ENCODE results near the gene PDCD1. TPM values are rescaled to one million over a fixed set of nuclear protein-coding genes. Genes with fewer than 3 reads are reported as not detected.

The PDCD1 gene
- polyA plus RNA-seq, 1 donor: 0.31 TPM

- H3K27ac ChIP-seq (ENCODE audit: low read length): no peak within 1 kb of the TSS
- H3K9me3 ChIP-seq (ENCODE audit: control insufficient read depth, low read depth, low read length): peaks cover 30% of the 10 kb centered on the region
- no peaks in the 10 kb centered on the region for H3K4me1 ChIP-seq (ENCODE audit: control insufficient read depth, insufficient read depth, low read length)
- H3K4me3 ChIP-seq (ENCODE audit: low read length): no peak within 1 kb of the TSS
- WGBS (ENCODE audit: insufficient coverage, low lambda C conversion rate): no CpG with 5 or more reads among the region's 33 CpGs
- DNase-seq: no peak
- H3K36me3 ChIP-seq (ENCODE audit: control insufficient read depth, insufficient read depth, low read length): no peaks in the 10 kb centered on the region
- H3K27me3 ChIP-seq (ENCODE audit: control insufficient read depth, insufficient read depth, low read length): peaks cover 33% of the 10 kb centered on the region
Observed at GRCh38 chr2:241869087-241869961, 10.6 kb upstream of the PDCD1 start, which contains the start of gene RTP5. Gene RTP5 (plus strand): TSS chr2:241869729. CDS start chr2:241869757, 28 bp downstream.

GRCh38 chr2:241868661-241869081 is 10.0 kb upstream of the PDCD1 start:
- Histone ChIP-seq H3K27me3 (ENCODE audit: control insufficient read depth, insufficient read depth, low read length) (peaks cover 34% of the 10 kb centered on the region), H3K27ac (ENCODE audit: low read length) (no peak overlapping the region), H3K4me3 (ENCODE audit: low read length) (no peak overlapping the region), H3K9me3 (ENCODE audit: control insufficient read depth, low read depth, low read length) (peaks cover 30% of the 10 kb centered on the region), H3K36me3 (ENCODE audit: control insufficient read depth, insufficient read depth, low read length) (no peaks in the 10 kb centered on the region), H3K4me1 (ENCODE audit: control insufficient read depth, insufficient read depth, low read length) (no peaks in the 10 kb centered on the region)
- no CpG with 5 or more reads among the region's 15 CpGs for WGBS (ENCODE audit: insufficient coverage, low lambda C conversion rate)
- DNase-seq: no peak

- peaks cover 28% of the 10 kb centered on the region for H3K9me3 ChIP-seq (ENCODE audit: control insufficient read depth, low read depth, low read length)
- peaks cover 42% of the 10 kb centered on the region for H3K27me3 ChIP-seq (ENCODE audit: control insufficient read depth, insufficient read depth, low read length)
- H3K27ac ChIP-seq (ENCODE audit: low read length): no peak overlapping the region
- H3K4me1 ChIP-seq (ENCODE audit: control insufficient read depth, insufficient read depth, low read length): no peaks in the 10 kb centered on the region
- WGBS (ENCODE audit: insufficient coverage, low lambda C conversion rate): no CpG with 5 or more reads among the region's 19 CpGs
- H3K36me3 ChIP-seq (ENCODE audit: control insufficient read depth, insufficient read depth, low read length): no peaks in the 10 kb centered on the region
- H3K4me3 ChIP-seq (ENCODE audit: low read length): no peak overlapping the region
- DNase-seq: no peak
Observed at GRCh38 chr2:241867776-241868420, 9.2 kb upstream of the PDCD1 start.

- Histone ChIP-seq H3K36me3 (ENCODE audit: control insufficient read depth, insufficient read depth, low read length) (no peaks in the 10 kb centered on the region), H3K27ac (ENCODE audit: low read length) (no peak overlapping the region), H3K9me3 (ENCODE audit: control insufficient read depth, low read depth, low read length) (peaks cover 22% of the 10 kb centered on the region), H3K4me3 (ENCODE audit: low read length) (no peak overlapping the region), H3K4me1 (ENCODE audit: control insufficient read depth, insufficient read depth, low read length) (no peaks in the 10 kb centered on the region), H3K27me3 (ENCODE audit: control insufficient read depth, insufficient read depth, low read length) (peaks cover 51% of the 10 kb centered on the region)
- no CpG with 5 or more reads among the region's 33 CpGs for WGBS (ENCODE audit: insufficient coverage, low lambda C conversion rate)
- DNase-seq: no peak
Observed at GRCh38 chr2:241866790-241867645, 8.3 kb upstream of the PDCD1 start.

- Histone ChIP-seq H3K27me3 (ENCODE audit: control insufficient read depth, insufficient read depth, low read length) (peaks cover 54% of the 10 kb centered on the region), H3K36me3 (ENCODE audit: control insufficient read depth, insufficient read depth, low read length) (no peaks in the 10 kb centered on the region), H3K4me1 (ENCODE audit: control insufficient read depth, insufficient read depth, low read length) (no peaks in the 10 kb centered on the region), H3K9me3 (ENCODE audit: control insufficient read depth, low read depth, low read length) (peaks cover 22% of the 10 kb centered on the region), H3K27ac (ENCODE audit: low read length) (no peak overlapping the region), H3K4me3 (ENCODE audit: low read length) (no peak overlapping the region)
- WGBS (ENCODE audit: insufficient coverage, low lambda C conversion rate): no CpG with 5 or more reads among the region's 31 CpGs
- no peak for DNase-seq
Observed at GRCh38 chr2:241865957-241866789, 7.5 kb upstream of the PDCD1 start.

GRCh38 chr2:241865416-241865956 is 6.8 kb upstream of the PDCD1 start:
- WGBS (ENCODE audit: insufficient coverage, low lambda C conversion rate): no CpG with 5 or more reads among the region's 3 CpGs
- H3K4me3 ChIP-seq (ENCODE audit: low read length): no peak overlapping the region
- DNase-seq: no peak
- no peaks in the 10 kb centered on the region for H3K4me1 ChIP-seq (ENCODE audit: control insufficient read depth, insufficient read depth, low read length)
- no peaks in the 10 kb centered on the region for H3K36me3 ChIP-seq (ENCODE audit: control insufficient read depth, insufficient read depth, low read length)
- no peak overlapping the region for H3K27ac ChIP-seq (ENCODE audit: low read length)
- H3K27me3 ChIP-seq (ENCODE audit: control insufficient read depth, insufficient read depth, low read length): peaks cover 56% of the 10 kb centered on the region
- H3K9me3 ChIP-seq (ENCODE audit: control insufficient read depth, low read depth, low read length): peaks cover 22% of the 10 kb centered on the region

- Histone ChIP-seq H3K36me3 (ENCODE audit: control insufficient read depth, insufficient read depth, low read length) (no peaks in the 10 kb centered on the region), H3K4me1 (ENCODE audit: control insufficient read depth, insufficient read depth, low read length) (no peaks in the 10 kb centered on the region), H3K27ac (ENCODE audit: low read length) (no peak overlapping the region), H3K4me3 (ENCODE audit: low read length) (no peak overlapping the region), H3K27me3 (ENCODE audit: control insufficient read depth, insufficient read depth, low read length) (peaks cover 60% of the 10 kb centered on the region), H3K9me3 (ENCODE audit: control insufficient read depth, low read depth, low read length) (peaks cover 22% of the 10 kb centered on the region)
- no peak for DNase-seq
- WGBS (ENCODE audit: insufficient coverage, low lambda C conversion rate): no CpG with 5 or more reads among the region's 5 CpGs
Observed at GRCh38 chr2:241864850-241865213, 6.1 kb upstream of the PDCD1 start.

GRCh38 chr2:241864168-241864849 is 5.6 kb upstream of the PDCD1 start:
- H3K36me3 ChIP-seq (ENCODE audit: control insufficient read depth, insufficient read depth, low read length): no peaks in the 10 kb centered on the region
- peaks cover 61% of the 10 kb centered on the region for H3K27me3 ChIP-seq (ENCODE audit: control insufficient read depth, insufficient read depth, low read length)
- no CpG with 5 or more reads among the region's 2 CpGs for whole genome bisulfite sequencing (ENCODE audit: insufficient coverage, low lambda C conversion rate)
- H3K4me3 ChIP-seq (ENCODE audit: low read length): no peak overlapping the region
- peaks cover 3% of the 10 kb centered on the region for H3K4me1 ChIP-seq (ENCODE audit: control insufficient read depth, insufficient read depth, low read length)
- no peak overlapping the region for H3K27ac ChIP-seq (ENCODE audit: low read length)
- peaks cover 24% of the 10 kb centered on the region for H3K9me3 ChIP-seq (ENCODE audit: control insufficient read depth, low read depth, low read length)
- no peak for DNase-seq

- Histone ChIP-seq H3K4me3 (ENCODE audit: low read length) (no peak overlapping the region), H3K27ac (ENCODE audit: low read length) (no peak overlapping the region), H3K9me3 (ENCODE audit: control insufficient read depth, low read depth, low read length) (peaks cover 25% of the 10 kb centered on the region), H3K36me3 (ENCODE audit: control insufficient read depth, insufficient read depth, low read length) (no peaks in the 10 kb centered on the region), H3K4me1 (ENCODE audit: control insufficient read depth, insufficient read depth, low read length) (peaks cover 3% of the 10 kb centered on the region), H3K27me3 (ENCODE audit: control insufficient read depth, insufficient read depth, low read length) (peaks cover 62% of the 10 kb centered on the region)
- WGBS (ENCODE audit: insufficient coverage, low lambda C conversion rate): no CpG with 5 or more reads among the region's 29 CpGs
- DNase-seq: no peak
Observed at GRCh38 chr2:241863536-241863954, 4.9 kb upstream of the PDCD1 start.

All from large intestine (tissue), 3 donors.